Endothelial cell of umbilical vein (primary cell): ENCODE results near the gene PRPF19. TPM values are rescaled to one million over a fixed set of nuclear protein-coding genes. Genes with fewer than 3 reads are reported as not detected.

Experiments used
- BruUV-seq: library from RNA; stranded (reverse); fragments of 400-500 nt; replicated peaks from 2 replicates; lab custom pipeline; 2021; lab: Mats Ljungman, UMichigan
- CTCF ChIA-PET: fragments of 300-600, 350-600 bp; sonication (Branson Sonifier 250); formaldehyde crosslinking; loops from one replicate; lab custom pipeline; 2021; ENCODE audit warnings: antibody characterized with exemption, inconsistent platforms; lab: Charles Lee
- POLR2A ChIA-PET: fragments of 300-600, 350-600 bp; sonication (Branson Sonifier 250); formaldehyde crosslinking; loops from one replicate; lab custom pipeline; 2021; ENCODE audit warnings: antibody characterized with exemption, inconsistent platforms; lab: Charles Lee
- DNase-seq: peaks from one replicate; pipeline ENCODE4 v3.0.0-alpha.2; 2011; ENCODE audit warnings: low read depth, low spot score
- FAIRE-seq: peaks from 2 replicates; lab custom pipeline; 2011; peaks lifted over from hg19 to GRCh38; lab: Jason Lieb, UNC
- H2AFZ ChIP-seq: 2 replicates; pipeline ENCODE4 v1.6.0; 2012; ENCODE audit warnings: low read depth, low read length, control low read depth, inconsistent platforms
- H3K27ac ChIP-seq: 2 replicates; pipeline ENCODE4 v1.5.1; 2011; ENCODE audit warnings: low read depth, mild to moderate bottlenecking, control low read depth, low read length, moderate library complexity; ENCODE audit not compliant: insufficient read depth
- H3K27me3 ChIP-seq, 2 experiments: 2 replicates each; pipeline versions ENCODE4 v1.6.0 to v1.6.1; 2011; ENCODE audit warnings: low read length in 2 of 2, mixed read lengths in 1 of 2; ENCODE audit not compliant: control insufficient read depth in 2 of 2, insufficient read depth in 2 of 2
- H3K36me3 ChIP-seq, 2 experiments: 2 replicates in 1 of 2; 3 replicates in 1 of 2; pipeline ENCODE4 v1.5.1; 2011; ENCODE audit warnings: low read length in 2 of 2, mild to moderate bottlenecking in 1 of 2, moderate library complexity in 1 of 2; ENCODE audit not compliant: control insufficient read depth in 2 of 2, insufficient read depth in 2 of 2; ENCODE audit errors: extremely low read depth in 1 of 2
- H3K4me1 ChIP-seq: 3 replicates; pipeline ENCODE4 v1.5.1; 2011; ENCODE audit warnings: mild to moderate bottlenecking, low read length; ENCODE audit not compliant: control insufficient read depth, insufficient read depth; ENCODE audit errors: extremely low read depth
- H3K4me2 ChIP-seq: 2 replicates; pipeline ENCODE4 v1.6.1; 2011; ENCODE audit warnings: low read length, control low read depth, mixed read lengths; ENCODE audit not compliant: insufficient read depth
- H3K4me3 ChIP-seq, 3 experiments: fragments of 200-600 bp in 1 of 3; sonication (generic), shearing (Covaris generic) in 1 of 3; replicated peaks in 1 of 3; 2 replicates each; pipeline ENCODE4 v1.5.1; 2011 to 2016; ENCODE audit warnings: control low read depth in 3 of 3, low read length in 3 of 3, mild to moderate bottlenecking in 2 of 3, inconsistent platforms in 1 of 3, low read depth in 1 of 3, moderate library complexity in 1 of 3; ENCODE audit not compliant: insufficient read depth in 1 of 3
- H3K79me2 ChIP-seq: 2 replicates; pipeline ENCODE4 v1.6.0; 2012; ENCODE audit warnings: low read length, inconsistent platforms; ENCODE audit not compliant: control insufficient read depth, insufficient read depth
- H3K9ac ChIP-seq: replicated peaks from 2 replicates; pipeline ENCODE3; 2011; ENCODE audit warnings: low read length, control low read depth; ENCODE audit not compliant: insufficient read depth; ENCODE audit errors: extremely low read depth
- H3K9me1 ChIP-seq: replicated peaks from 3 replicates; pipeline ENCODE4 v1.6.0; 2011; ENCODE audit warnings: mild to moderate bottlenecking, low read length; ENCODE audit not compliant: control insufficient read depth, insufficient read depth; ENCODE audit errors: extremely low read depth
- H3K9me3 ChIP-seq: replicated peaks from 2 replicates; pipeline ENCODE4 v1.5.1; 2012; ENCODE audit warnings: low read length, inconsistent platforms; ENCODE audit not compliant: control insufficient read depth, insufficient read depth
- H4K20me1 ChIP-seq: replicated peaks from 2 replicates; pipeline ENCODE3; 2011; ENCODE audit warnings: mild to moderate bottlenecking, low read length; ENCODE audit not compliant: control insufficient read depth, insufficient read depth; ENCODE audit errors: extremely low read depth
- EZH2 ChIP-seq: IDR thresholded peaks from 2 replicates; pipeline ENCODE4 v1.6.1; 2012; ENCODE audit warnings: borderline replicate concordance, low read depth, mild to moderate bottlenecking, moderate library complexity, low read length, inconsistent platforms; ENCODE audit not compliant: severe bottlenecking
- GATA2 ChIP-seq: IDR thresholded peaks from 2 replicates; pipeline ENCODE4 v1.7.0; 2011; ENCODE audit warnings: low read depth, mild to moderate bottlenecking, moderate library complexity, mixed read lengths, low read length; ENCODE audit not compliant: insufficient read length, insufficient read depth
- JUN ChIP-seq: IDR thresholded peaks from 2 replicates; pipeline ENCODE4 v1.6.1; 2011; ENCODE audit warnings: borderline replicate concordance, low read depth; ENCODE audit not compliant: insufficient read length, insufficient read depth
- MYC ChIP-seq: IDR thresholded peaks from one replicate; pipeline ENCODE4 v1.6.1; 2011; ENCODE audit warnings: mild to moderate bottlenecking, low read depth, low read length
- POLR2A ChIP-seq: IDR thresholded peaks from 2 replicates; pipeline ENCODE4 v1.6.1; 2012; ENCODE audit warnings: low read depth, mild to moderate bottlenecking, control low read depth, low read length
- POLR2AphosphoS5 ChIP-seq: IDR thresholded peaks from 2 replicates; pipeline ENCODE4 v1.6.1; 2012; ENCODE audit warnings: low read depth, mild to moderate bottlenecking, control low read depth, low read length, moderate library complexity; ENCODE audit not compliant: insufficient read depth
- dilution Hi-C: fragments of 300-500 bp; cut with MboI; formaldehyde crosslinking; loops from one replicate; pipeline ENCODE4 v1.15.0; 2019; ENCODE audit warnings: low sequenced_read_pairs; ENCODE audit not compliant: extremely low pct_ligation_motif_present
- intact Hi-C: fragments of 100-400 bp; cut with micrococcal nuclease; formaldehyde crosslinking; loops from one replicate; pipeline ENCODE4 v1.10.0; 2022
- polyA plus RNA-seq, 4 experiments: library from polyadenylated mRNA; depleted of rRNA in 3 of 4; stranded (reverse) in 3 of 4; unstranded in 1 of 4; fragments of >200 nt; gene quantifications; 2 replicates each; pipeline versions ENCODE4 v1.2.1 to v1.2.3, GENCODE V29; 2011 to 2012; ENCODE audit warnings: missing spikeins in 1 of 4
- total RNA-seq: library from RNA; stranded (reverse); gene quantifications from 2 replicates; pipeline ENCODE4 v1.2.3, GENCODE V29; 2021
- TF ChIP-seq, protein P1 (sequence below): IDR thresholded peaks from 2 replicates; pipeline ENCODE4 v1.6.1; 2011; ENCODE audit not compliant: insufficient read depth, insufficient read length

PRPF19 gene
- total and polyA plus RNA-seq, 2 donors (not counting 3 experiments of a cell fraction or from before 2014, with no cell fraction given) = 97.1 to 126 TPM

DNA sequence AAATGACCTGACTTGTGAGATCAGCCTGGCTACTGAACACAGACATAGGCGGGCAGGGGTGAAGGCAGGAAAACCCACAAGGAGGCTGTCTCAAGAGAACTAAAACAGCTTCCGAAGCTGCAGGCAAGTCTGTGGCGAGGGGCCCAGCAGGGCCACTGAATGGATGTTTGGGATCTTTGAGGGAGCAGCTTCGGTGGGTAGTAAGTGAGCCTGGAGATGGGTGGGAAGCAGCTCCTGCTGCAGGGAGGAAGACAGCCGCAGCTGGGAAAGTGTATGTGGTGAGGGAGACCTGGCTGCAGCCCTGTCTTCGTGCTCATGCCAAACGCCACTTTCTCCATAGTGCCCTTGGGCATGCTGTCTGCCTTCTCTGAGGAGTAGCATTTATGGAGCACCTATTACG lies 61.0 kb downstream of the PRPF19 start:
- ChIA-PET CTCF (interaction anchor here (1.1 to 5.0 kb wide), 4 partner anchors 10 to 70 kb away, joined by 4 to 34 read pairs (median 16); no protein-coding TSS in a partner anchor), POLR2A (no interaction called here)
- H4K20me1 ChIP-seq = no peaks in the 10 kb centered on the region
- H3K36me3 ChIP-seq = peaks cover 0 to 23% of the 10 kb centered on the region in 2 experiments
- H3K9ac ChIP-seq = no peak overlapping the region
- DNase-seq (no peak), FAIRE-seq (no peak)
- H3K9me3 ChIP-seq = no peaks in the 10 kb centered on the region
- no peak overlapping the region for H2AFZ ChIP-seq
- intact Hi-C loops (no loop called here), dilution Hi-C loops (no loop called here)
- H3K27ac ChIP-seq = no peak overlapping the region
- no peaks in the 10 kb centered on the region for H3K27me3 ChIP-seq
- peaks cover 37% of the 10 kb centered on the region for H3K4me1 ChIP-seq
- BruUV-seq = no TSS peak
- no peaks in the 10 kb centered on the region for H3K9me1 ChIP-seq
- TF ChIP-seq JUN = no peak
- no peak for TF ChIP-seq POLR2AphosphoS5
- no peak for TF ChIP-seq POLR2A
- no peak for TF ChIP-seq MYC
- TF ChIP-seq EZH2 = no peak
- TF ChIP-seq, protein P1, sequence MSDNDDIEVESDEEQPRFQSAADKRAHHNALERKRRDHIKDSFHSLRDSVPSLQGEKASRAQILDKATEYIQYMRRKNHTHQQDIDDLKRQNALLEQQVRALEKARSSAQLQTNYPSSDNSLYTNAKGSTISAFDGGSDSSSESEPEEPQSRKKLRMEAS = no peak
- peak overlapping the region; percentile 79 for H3K4me2 ChIP-seq
- peaks cover 51% of the 10 kb centered on the region for H3K79me2 ChIP-seq
- no peak overlapping the region for H3K4me3 ChIP-seq

DNA sequence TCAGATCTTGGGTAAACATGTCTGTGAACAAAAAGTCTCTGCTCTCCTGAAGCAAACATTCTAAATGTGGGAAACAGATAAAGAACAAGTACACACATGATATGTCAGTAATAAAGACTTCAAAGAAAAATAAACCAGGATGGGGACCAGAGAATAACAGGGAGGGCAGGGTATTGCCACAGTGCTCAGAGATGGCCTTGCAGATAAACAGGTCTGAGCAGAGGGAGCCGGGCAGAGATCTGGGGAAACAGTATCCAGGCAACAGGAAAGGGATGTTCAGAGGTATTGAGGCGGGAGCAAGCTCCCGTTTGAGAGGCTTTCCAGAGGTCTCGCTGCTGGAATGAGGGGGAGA lies 61.5 kb downstream of the PRPF19 start:
- CTCF ChIA-PET = interaction anchor here (1.3 to 5.0 kb wide), 4 partner anchors 14 to 69 kb away, joined by 4 to 34 read pairs (median 19); no protein-coding TSS in a partner anchor
- peaks cover 51% of the 10 kb centered on the region for H3K79me2 ChIP-seq
- TF ChIP-seq, protein P1 = no peak
- peak; percentile 54 for TF ChIP-seq GATA2
- H4K20me1 ChIP-seq = no peaks in the 10 kb centered on the region
- H3K4me1 ChIP-seq = peaks cover 37% of the 10 kb centered on the region
- H3K9me1 ChIP-seq = no peaks in the 10 kb centered on the region
- no peaks in the 10 kb centered on the region for H3K27me3 ChIP-seq
- peak overlapping the region in 1 of 3 experiments; percentile 74 for H3K4me3 ChIP-seq
- dilution Hi-C loops = no loop called here
- H3K36me3 ChIP-seq = peaks cover 0 to 19% of the 10 kb centered on the region in 2 experiments
- intact Hi-C loops = no loop called here
- BruUV-seq = no TSS peak
- H3K4me2 ChIP-seq = peak overlapping the region; percentile 79
- no peak overlapping the region for H2AFZ ChIP-seq
- DNase-seq (peak; percentile 11), FAIRE-seq (peak; percentile 53)
- no peak overlapping the region for H3K27ac ChIP-seq
- H3K9ac ChIP-seq = no peak overlapping the region
- no peaks in the 10 kb centered on the region for H3K9me3 ChIP-seq
- POLR2A ChIA-PET = no interaction called here
